Activated CD4-positive, alpha-beta memory T cell treated with anti-CD3 and anti-CD28 coated beads, Interleukin-2, amount 10 ng/mL, durations not matched to agents 7 days and 5 days (primary cell): ENCODE results near the gene TMEM109. TPM values are rescaled to one million over a fixed set of nuclear protein-coding genes. Genes with fewer than 3 reads are reported as not detected.
A peak's percentile ranks its signal among the peaks of the same experiment; 100 is the strongest.

Source experiments
- CTCF ChIA-PET: fragments of 350-600 bp; sonication (Branson Sonifier 250); formaldehyde crosslinking; loops from one replicate; lab custom pipeline; 2021; ENCODE audit warnings: antibody characterized with exemption, inconsistent platforms; lab: Charles Lee
- POLR2A ChIA-PET: fragments of 350-600 bp; sonication (Branson Sonifier 250); formaldehyde crosslinking; loops from one replicate; lab custom pipeline; 2021; ENCODE audit warnings: antibody characterized with exemption; lab: Charles Lee
- DNase-seq: peaks from one replicate; pipeline ENCODE4 v3.0.0-alpha.2; 2020
- H3K27ac Mint-ChIP-seq: one replicate; pipeline ENCODE4 v1.8.0; 2021; ENCODE audit warnings: mild to moderate bottlenecking, mixed read lengths
- H3K27me3 Mint-ChIP-seq: one replicate; pipeline ENCODE4 v1.8.0; 2021; ENCODE audit warnings: mixed read lengths
- H3K36me3 Mint-ChIP-seq: one replicate; pipeline ENCODE4 v1.8.0; 2021; ENCODE audit warnings: low read depth, mixed read lengths
- H3K4me1 Mint-ChIP-seq: one replicate; pipeline ENCODE4 v1.8.0; 2021; ENCODE audit warnings: mixed read lengths
- H3K4me3 Mint-ChIP-seq: one replicate; pipeline ENCODE4 v1.8.0; 2021; ENCODE audit warnings: mild to moderate bottlenecking, mixed read lengths
- H3K9me3 Mint-ChIP-seq: one replicate; pipeline ENCODE4 v1.8.0; 2021; ENCODE audit warnings: mixed read lengths
- total RNA-seq, 2 experiments: library from RNA; stranded (reverse); gene quantifications; one replicate each; pipeline ENCODE4 v1.2.3, GENCODE V29; 2021

The TMEM109 gene
- total RNA-seq, 2 experiments from 2014 or later = 101 to 110 TPM

- no peaks in the 10 kb centered on the region for H3K9me3 Mint-ChIP-seq
- H3K36me3 Mint-ChIP-seq = no peaks in the 10 kb centered on the region
- H3K4me3 Mint-ChIP-seq = no peak overlapping the region
- H3K27ac Mint-ChIP-seq = no peak overlapping the region
- H3K4me1 Mint-ChIP-seq = no peaks in the 10 kb centered on the region
- ChIA-PET CTCF (interaction anchor here (0.6 to 1.3 kb wide), 4 partner anchors 40 to 185 kb away, joined by 3 to 5 read pairs (median 4); no protein-coding TSS in a partner anchor), POLR2A (interaction anchor here (1.3 kb wide), 1 partner anchor 170 kb away, joined by 3 read pairs; no protein-coding TSS in a partner anchor)
- no peak for DNase-seq
- H3K27me3 Mint-ChIP-seq = peaks cover 20% of the 10 kb centered on the region
These were observed 30.7 kb downstream of the TMEM109 start for GRCh38 chr11:60944490-60945294.

GRCh38 chr11:60945295-60945667, 31.3 kb downstream of the TMEM109 start:
- POLR2A ChIA-PET = interaction anchor here (1.3 to 1.4 kb wide), 3 partner anchors 11 to 175 kb away, joined by 3 read pairs; no protein-coding TSS in a partner anchor
- CTCF ChIA-PET = interaction anchor here (0.6 to 1.3 kb wide), 5 partner anchors 39 to 242 kb away, joined by 3 to 5 read pairs (median 3); no protein-coding TSS in a partner anchor
- peaks cover 1% of the 10 kb centered on the region for H3K4me1 Mint-ChIP-seq
- no peak for DNase-seq
- H3K9me3 Mint-ChIP-seq = no peaks in the 10 kb centered on the region
- H3K4me3 Mint-ChIP-seq = no peak overlapping the region
- H3K27ac Mint-ChIP-seq = no peak overlapping the region
- peaks cover 23% of the 10 kb centered on the region for H3K27me3 Mint-ChIP-seq
- no peaks in the 10 kb centered on the region for H3K36me3 Mint-ChIP-seq

GRCh38 chr11:60946601-60947264, 32.8 kb downstream of the TMEM109 start:
- peaks cover 4% of the 10 kb centered on the region for H3K4me1 Mint-ChIP-seq
- no peaks in the 10 kb centered on the region for H3K9me3 Mint-ChIP-seq
- CTCF ChIA-PET = no interaction called here
- no peak overlapping the region for H3K27ac Mint-ChIP-seq
- no peak overlapping the region for H3K4me3 Mint-ChIP-seq
- H3K27me3 Mint-ChIP-seq = peaks cover 27% of the 10 kb centered on the region
- POLR2A ChIA-PET = interaction anchor here (1.3 to 1.4 kb wide), 2 partner anchors 13 to 174 kb away, joined by 3 read pairs; no protein-coding TSS in a partner anchor
- H3K36me3 Mint-ChIP-seq = no peaks in the 10 kb centered on the region
- no peak for DNase-seq

GRCh38 chr11:60947700-60948099, 33.7 kb downstream of the TMEM109 start:
- Mint-ChIP-seq H3K9me3 (no peaks in the 10 kb centered on the region), H3K36me3 (no peaks in the 10 kb centered on the region), H3K27me3 (peaks cover 37% of the 10 kb centered on the region), H3K4me3 (no peak overlapping the region), H3K4me1 (peaks cover 13% of the 10 kb centered on the region), H3K27ac (no peak overlapping the region)
- DNase-seq = no peak
- ChIA-PET POLR2A (interaction anchor here (0.8 kb wide), 1 partner anchor 8 kb away, joined by 3 read pairs; no protein-coding TSS in a partner anchor), CTCF (interaction anchor here (1.3 kb wide), 1 partner anchor 240 kb away, joined by 4 read pairs; no protein-coding TSS in a partner anchor)

- ChIA-PET POLR2A (interaction anchor here (0.8 kb wide), 1 partner anchor 9 kb away, joined by 3 read pairs; no protein-coding TSS in a partner anchor), CTCF (interaction anchor here (1.3 kb wide), 1 partner anchor 239 kb away, joined by 4 read pairs; no protein-coding TSS in a partner anchor)
- Mint-ChIP-seq H3K4me3 (no peak overlapping the region), H3K36me3 (no peaks in the 10 kb centered on the region), H3K27ac (no peak overlapping the region), H3K4me1 (peaks cover 17% of the 10 kb centered on the region), H3K9me3 (no peaks in the 10 kb centered on the region), H3K27me3 (peaks cover 41% of the 10 kb centered on the region)
- no peak for DNase-seq
These were observed 34.3 kb downstream of the TMEM109 start for GRCh38 chr11:60948250-60948649.

- POLR2A ChIA-PET = interaction anchor here (1.1 kb wide), 1 partner anchor 35 kb away, joined by 4 read pairs; no protein-coding TSS in a partner anchor
- Mint-ChIP-seq H3K27me3 (peaks cover 44% of the 10 kb centered on the region), H3K4me3 (no peak overlapping the region), H3K4me1 (peaks cover 17% of the 10 kb centered on the region), H3K36me3 (no peaks in the 10 kb centered on the region), H3K9me3 (no peaks in the 10 kb centered on the region), H3K27ac (no peak overlapping the region)
- CTCF ChIA-PET = interaction anchor here (1.0 kb wide), 1 partner anchor 117 kb away, joined by 3 read pairs; no protein-coding TSS in a partner anchor
- no peak for DNase-seq
These were observed 36.1 kb downstream of the TMEM109 start for GRCh38 chr11:60950024-60950423.

- ChIA-PET POLR2A (no interaction called here), CTCF (no interaction called here)
- Mint-ChIP-seq H3K4me3 (no peak overlapping the region), H3K27me3 (peaks cover 42% of the 10 kb centered on the region), H3K36me3 (no peaks in the 10 kb centered on the region), H3K27ac (no peak overlapping the region), H3K9me3 (no peaks in the 10 kb centered on the region), H3K4me1 (peaks cover 17% of the 10 kb centered on the region)
- DNase-seq = no peak
These were observed 37.1 kb downstream of the TMEM109 start for GRCh38 chr11:60950933-60951605.

- Mint-ChIP-seq H3K27me3 (peaks cover 42% of the 10 kb centered on the region), H3K4me3 (no peak overlapping the region), H3K4me1 (peaks cover 17% of the 10 kb centered on the region), H3K36me3 (no peaks in the 10 kb centered on the region), H3K9me3 (no peaks in the 10 kb centered on the region), H3K27ac (no peak overlapping the region)
- ChIA-PET POLR2A (no interaction called here), CTCF (no interaction called here)
- DNase-seq = no peak
These were observed 37.6 kb downstream of the TMEM109 start for GRCh38 chr11:60951606-60951903.

GRCh38 chr11:60951904-60952741, 38.2 kb downstream of the TMEM109 start, which contains the start of gene SLC15A3:
Gene SLC15A3, minus strand, starts transcription at chr11:60952176. Its CDS starts 625 bp downstream, at chr11:60951551.
- CTCF ChIA-PET = no interaction called here

GRCh38 chr11:60952742-60953170, 38.8 kb downstream of the TMEM109 start:
- no peak overlapping the region for H3K4me3 Mint-ChIP-seq
- ChIA-PET POLR2A (no interaction called here), CTCF (no interaction called here)
- H3K27me3 Mint-ChIP-seq = peaks cover 40% of the 10 kb centered on the region
- H3K4me1 Mint-ChIP-seq = peaks cover 17% of the 10 kb centered on the region
- H3K9me3 Mint-ChIP-seq = no peaks in the 10 kb centered on the region
- H3K36me3 Mint-ChIP-seq = no peaks in the 10 kb centered on the region
- no peak for DNase-seq
- no peak overlapping the region for H3K27ac Mint-ChIP-seq

More at GRCh38 chr11:60951904-60952741, 38.2 kb downstream of the TMEM109 start, which contains the start of gene SLC15A3:
- peak within 1 kb of the TSS; percentile 44 for H3K4me3 Mint-ChIP-seq
- DNase-seq = peak; percentile 29
- H3K9me3 Mint-ChIP-seq = no peaks in the 10 kb centered on the region
- POLR2A ChIA-PET = no interaction called here
- H3K27me3 Mint-ChIP-seq = peaks cover 40% of the 10 kb centered on the region
- peaks cover 17% of the 10 kb centered on the region for H3K4me1 Mint-ChIP-seq
- H3K27ac Mint-ChIP-seq = peak within 1 kb of the TSS; percentile 2
- H3K36me3 Mint-ChIP-seq = no peaks in the 10 kb centered on the region

- POLR2A ChIA-PET = no interaction called here
- no peak overlapping the region for H3K4me3 Mint-ChIP-seq
- no peak for DNase-seq
- H3K36me3 Mint-ChIP-seq = no peaks in the 10 kb centered on the region
- peaks cover 33% of the 10 kb centered on the region for H3K27me3 Mint-ChIP-seq
- H3K4me1 Mint-ChIP-seq = peaks cover 17% of the 10 kb centered on the region
- CTCF ChIA-PET = interaction anchor here (0.7 to 2.7 kb wide), 3 partner anchors 17 to 134 kb away, joined by 4 to 12 read pairs (median 5); partner anchors contain the start of gene CD6
- no peaks in the 10 kb centered on the region for H3K9me3 Mint-ChIP-seq
- H3K27ac Mint-ChIP-seq = no peak overlapping the region
These were observed 39.8 kb downstream of the TMEM109 start for GRCh38 chr11:60953781-60954180.
